Stimulated activated CD4-positive, alpha-beta T cell treated with anti-CD3 and anti-CD28 coated beads, Interleukin-4, amount 100 ng/mL, for 24 hours (primary cell): ENCODE results near the gene MT1F.
A peak's percentile ranks its signal among the peaks of the same experiment; 100 is the strongest.

ENCODE experiments used
- DNase-seq: peaks from one replicate; pipeline ENCODE4 v3.0.0-alpha.2; 2020

MT1F gene

GRCh38 chr16:56625943-56626654 is 31.7 kb upstream of the MT1F start:
- no peak for DNase-seq

GRCh38 chr16:56626685-56627084 is 31.1 kb upstream of the MT1F start:
- DNase-seq = no peak

- DNase-seq = no peak
These were observed 29.0 kb upstream of the MT1F start for GRCh38 chr16:56628486-56629350.

- no peak for DNase-seq
These were observed 28.2 kb upstream of the MT1F start for GRCh38 chr16:56629531-56629930.

- DNase-seq = no peak
These were observed 27.6 kb upstream of the MT1F start for GRCh38 chr16:56630134-56630533.

GRCh38 chr16:56631197-56631596 is 26.6 kb upstream of the MT1F start:
- DNase-seq = no peak

- DNase-seq = no peak
These were observed 26.0 kb upstream of the MT1F start for GRCh38 chr16:56631832-56632155.

GRCh38 chr16:56632156-56632847 is 25.5 kb upstream of the MT1F start, which contains the start of gene MT1M:
TSS of gene MT1M (plus strand) at chr16:56632659. CDS start at chr16:56632732, 73 bp downstream.
- DNase-seq = no peak

- no peak for DNase-seq
These were observed 24.9 kb upstream of the MT1F start for GRCh38 chr16:56632848-56633365.

- DNase-seq = no peak
These were observed 24.2 kb upstream of the MT1F start for GRCh38 chr16:56633535-56633934.

GRCh38 chr16:56634715-56635440 is 22.9 kb upstream of the MT1F start:
- no peak for DNase-seq

- DNase-seq = no peak
These were observed 22.3 kb upstream of the MT1F start for GRCh38 chr16:56635441-56635967.

- DNase-seq = no peak
These were observed 20.9 kb upstream of the MT1F start for GRCh38 chr16:56636616-56637413.

- DNase-seq = no peak
These were observed 19.7 kb upstream of the MT1F start, which contains the start of gene MT1A for GRCh38 chr16:56637814-56638750. TSS of gene MT1A (plus strand) at chr16:56638666. CDS start at chr16:56638739, 73 bp downstream.

- DNase-seq = no peak
These were observed 18.7 kb upstream of the MT1F start for GRCh38 chr16:56639045-56639444.

GRCh38 chr16:56640076-56640475 is 17.7 kb upstream of the MT1F start:
- DNase-seq = no peak

GRCh38 chr16:56641166-56641565 is 16.6 kb upstream of the MT1F start:
- DNase-seq = no peak

- DNase-seq = peak; percentile 78
These were observed 14.5 kb upstream of the MT1F start for GRCh38 chr16:56643080-56643778.

GRCh38 chr16:56643833-56644232 is 13.9 kb upstream of the MT1F start:
- no peak for DNase-seq

GRCh38 chr16:56645311-56645710 is 12.4 kb upstream of the MT1F start:
- DNase-seq = no peak
